ENCODE measurements around the gene RHEBL1.

GRCh38 chr12:49052451-49053208 lies 17.1 kb downstream of the RHEBL1 start:
- no peak for TF ChIP-seq CTCF (IDR thresholded peaks at IDR 0.05)
- TF ChIP-seq POLR2A (IDR thresholded peaks at IDR 0.05) = no peak
- TF ChIP-seq EP300 (IDR thresholded peaks at IDR 0.05) = no peak
- no peak for TF ChIP-seq POLR2AphosphoS5 (IDR thresholded peaks at IDR 0.05)

Measured in upper lobe of left lung (tissue), 4 donors.